RKO (cell line): ENCODE measurements around the gene RYR2.
"Not testable (repeated sequence)": the region's sequence is repeated elsewhere in the genome, so short reads cannot be mapped to it uniquely, and the experiment has no call there.

Source experiments
- DNase-seq: peaks from one replicate; pipeline ENCODE4 v3.0.0-alpha.2; 2016; ENCODE audit warnings: low spot score

The RYR2 gene

GRCh38 chr1:237250055-237250454 is 208.1 kb downstream of the RYR2 start:
- DNase-seq: no peak

DNA sequence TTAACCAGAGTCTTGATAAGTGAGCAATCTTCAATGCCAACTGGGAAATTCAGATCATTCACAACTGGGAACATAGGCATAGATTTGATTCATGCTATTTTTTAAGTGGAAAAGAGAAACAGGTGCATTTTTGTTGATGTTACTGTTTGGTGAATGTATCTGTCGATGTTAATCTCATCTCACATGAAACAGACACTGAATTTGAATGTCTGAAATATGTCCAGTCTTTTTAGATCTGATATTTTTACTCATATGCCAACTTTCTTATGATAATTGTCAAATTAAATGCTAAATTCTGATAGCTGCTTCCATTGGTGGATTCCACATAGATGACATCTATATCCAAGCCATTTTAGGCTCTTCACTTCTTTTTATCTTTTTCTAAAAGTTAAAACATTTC is 213.1 kb downstream of the RYR2 start:
- no peak for DNase-seq

- no peak for DNase-seq
Measured at GRCh38 chr1:237258871-237259270, 216.9 kb downstream of the RYR2 start.

GRCh38 chr1:237261198-237261597 is 219.2 kb downstream of the RYR2 start:
- DNase-seq: no peak

DNA sequence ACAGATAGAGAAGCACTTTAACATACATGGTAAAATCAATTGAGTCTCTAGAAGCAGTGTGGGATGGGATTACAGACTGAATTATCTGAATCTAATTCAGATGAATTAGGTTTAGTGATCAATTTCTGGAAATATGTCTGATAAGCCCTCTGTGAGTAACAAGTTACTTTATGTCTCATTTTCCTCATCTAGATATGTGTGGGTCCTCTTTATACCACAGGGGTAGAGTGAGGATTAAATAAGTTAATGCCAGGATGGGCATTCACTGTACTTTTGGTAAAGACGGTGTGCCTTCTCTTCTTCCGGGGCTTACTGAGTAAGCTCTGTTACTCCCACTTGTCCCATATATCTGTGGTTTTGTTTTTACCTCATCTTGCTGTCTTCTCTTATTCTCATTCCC is 225.8 kb downstream of the RYR2 start:
- DNase-seq: no peak

GRCh38 chr1:237269938-237270337 is 228.0 kb downstream of the RYR2 start:
- DNase-seq: no peak

DNA sequence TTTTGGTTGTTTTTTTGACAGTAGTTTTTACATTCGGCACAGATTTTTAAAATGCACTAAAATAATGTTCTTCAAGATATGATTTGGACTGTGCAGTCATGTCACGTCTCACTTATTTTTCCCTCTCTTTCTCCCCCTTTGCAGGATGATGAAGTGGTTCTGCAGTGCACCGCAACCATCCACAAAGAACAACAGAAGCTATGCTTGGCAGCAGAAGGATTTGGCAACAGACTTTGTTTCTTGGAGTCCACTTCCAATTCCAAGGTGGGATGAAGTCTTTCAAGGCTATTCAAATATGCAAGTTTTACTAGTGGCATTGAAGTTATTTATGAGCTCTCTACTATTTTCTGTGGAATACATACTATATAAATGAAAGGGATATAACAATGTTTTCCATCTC is 228.4 kb downstream of the RYR2 start:
- DNase-seq: no peak

DNA sequence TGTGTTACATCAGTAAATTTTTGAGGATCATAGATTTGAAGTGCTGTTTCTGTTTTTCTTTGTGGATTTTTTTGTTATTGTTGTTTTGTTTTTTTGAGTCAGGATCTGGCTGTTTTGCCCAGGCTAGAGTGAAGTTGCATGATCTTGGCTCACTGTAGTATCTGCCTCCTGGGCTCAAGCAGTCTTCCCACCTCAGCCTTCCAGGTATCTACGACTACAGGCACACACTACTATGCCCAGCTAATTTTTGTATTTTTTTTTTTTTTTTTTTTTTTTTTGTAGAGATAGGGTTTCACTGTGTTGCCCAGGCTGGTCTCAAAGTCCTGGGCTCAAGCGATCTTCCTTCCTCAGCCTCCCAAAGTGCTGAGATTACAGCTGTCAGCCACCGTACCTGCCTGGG is 236.0 kb downstream of the RYR2 start:
- DNase-seq: not testable (repeated sequence)

DNA sequence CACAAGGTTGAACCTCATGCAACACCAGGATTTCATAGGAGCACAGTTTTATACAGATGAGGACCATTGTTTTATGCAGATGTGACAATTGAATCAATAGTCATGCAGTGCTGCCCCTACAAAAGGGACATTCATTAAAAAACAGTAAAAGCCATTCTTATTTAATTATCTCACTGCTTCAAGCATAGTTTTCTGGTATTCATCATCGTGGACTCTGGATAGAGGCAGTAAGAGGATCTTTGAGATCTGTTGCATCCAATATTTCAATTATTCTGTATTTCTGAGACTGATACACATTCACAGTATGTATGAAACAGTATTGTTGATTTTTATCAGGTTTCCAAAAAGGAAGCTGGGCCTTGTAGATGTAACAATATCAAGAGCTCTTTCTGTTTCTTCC is 237.6 kb downstream of the RYR2 start:
- DNase-seq: no peak

DNA sequence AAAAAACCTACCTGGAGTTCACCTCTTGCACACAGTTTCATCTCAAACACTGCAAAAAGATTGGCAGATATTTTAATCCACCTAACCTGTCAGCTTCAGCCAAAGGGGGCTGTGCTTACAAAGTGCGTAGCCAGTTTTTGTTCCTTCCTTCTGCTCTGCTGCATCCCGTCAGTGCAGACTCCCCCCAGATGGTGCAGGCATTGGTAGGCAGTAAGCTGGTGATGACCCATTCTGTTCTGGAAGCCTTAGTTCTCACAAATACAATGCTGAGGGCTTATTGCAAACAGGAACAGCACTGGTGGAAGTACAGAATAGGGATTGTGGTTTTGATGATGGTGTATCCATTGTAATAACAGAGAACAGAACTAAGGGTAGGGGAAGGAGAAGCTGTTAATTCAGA is 239.5 kb downstream of the RYR2 start:
- no peak for DNase-seq

GRCh38 chr1:237282208-237282783 is 240.3 kb downstream of the RYR2 start:
- DNase-seq: no peak

GRCh38 chr1:237287876-237288521 is 246.0 kb downstream of the RYR2 start:
- DNase-seq: no peak

- no peak for DNase-seq
Measured at GRCh38 chr1:237293804-237294203, 251.8 kb downstream of the RYR2 start.

GRCh38 chr1:237296861-237297260 is 254.9 kb downstream of the RYR2 start:
- no peak for DNase-seq

GRCh38 chr1:237300642-237301041 is 258.7 kb downstream of the RYR2 start:
- no peak for DNase-seq

- DNase-seq: no peak
Measured at GRCh38 chr1:237303929-237304328, 261.9 kb downstream of the RYR2 start.

DNA sequence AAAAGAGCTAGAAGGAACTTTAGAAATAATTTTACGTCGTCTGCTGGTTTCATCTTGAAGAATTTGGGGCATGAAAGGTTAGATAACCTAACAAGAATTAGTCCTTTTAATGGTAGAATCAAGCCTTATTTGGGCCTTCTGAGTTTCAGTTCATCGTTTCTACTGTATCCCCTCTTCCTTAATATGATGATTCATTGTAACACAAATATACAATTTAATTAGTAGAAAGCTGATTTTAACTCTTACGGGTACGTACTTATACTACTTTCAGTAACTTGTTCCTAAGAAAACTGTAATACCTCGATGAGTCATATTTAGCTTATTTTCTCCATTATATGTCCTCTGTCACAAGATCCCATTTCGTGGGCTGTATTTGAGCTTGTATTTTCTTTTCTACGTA is 264.7 kb downstream of the RYR2 start:
- no peak for DNase-seq

GRCh38 chr1:237309595-237310118 is 267.7 kb downstream of the RYR2 start:
- no peak for DNase-seq

GRCh38 chr1:237316352-237316751 is 274.4 kb downstream of the RYR2 start:
- no peak for DNase-seq

DNA sequence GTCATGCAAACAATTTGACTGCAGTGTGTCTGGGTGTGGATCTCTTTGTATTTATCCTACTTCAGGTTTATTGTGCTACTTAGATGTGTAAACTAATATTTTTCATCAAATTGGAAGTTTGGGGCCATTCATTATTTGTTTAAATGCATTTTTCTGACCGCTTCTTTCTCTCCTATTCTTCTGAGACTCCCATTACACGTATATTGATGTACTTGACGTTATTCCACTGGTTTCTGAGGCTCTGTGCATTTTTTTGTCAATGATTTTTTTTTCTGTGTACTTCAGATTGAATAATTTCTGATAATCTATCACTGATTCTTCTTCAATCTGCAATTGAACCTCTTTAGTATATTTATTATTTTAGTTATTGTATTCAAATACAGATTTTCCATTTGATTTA is 276.8 kb downstream of the RYR2 start:
- no peak for DNase-seq

- no peak for DNase-seq
Measured at GRCh38 chr1:237320890-237321289, 278.9 kb downstream of the RYR2 start.

GRCh38 chr1:237324226-237324625 is 282.2 kb downstream of the RYR2 start:
- DNase-seq: no peak

- no peak for DNase-seq
Measured at GRCh38 chr1:237327061-237327460, 285.1 kb downstream of the RYR2 start.

GRCh38 chr1:237340892-237341291 is 298.9 kb downstream of the RYR2 start:
- DNase-seq: no peak
